ENCODE results near the gene SORL1-AS1. TPM values are rescaled to one million over a fixed set of nuclear protein-coding genes. Genes with fewer than 3 reads are reported as not detected.

Gene SORL1-AS1

Other genes with a start within 250 kb of the SORL1-AS1 start
- 10 to 100 TPM; 21.6 to 22.1 TPM for gene SC5D, start 160.2 kb downstream of the SORL1-AS1 start, total RNA-seq
- gene SORL1, start 653 bp downstream of the SORL1-AS1 start, total RNA-seq = 1 to 10 TPM; 6.4 to 7.5 TPM

Data from right atrium auricular region (tissue), 2 donors.